Measurements from ENCODE around the gene ACSL3.
"Not testable (repeated sequence)": the region's sequence is repeated elsewhere in the genome, so short reads cannot be mapped to it uniquely, and the experiment has no call there.

Gene ACSL3

GRCh38 chr2:222915092-222915957 is 54.5 kb downstream of the ACSL3 start:
- DNase-seq = no peak

GRCh38 chr2:222916229-222917197 is 55.7 kb downstream of the ACSL3 start:
- DNase-seq = no peak

- not testable (repeated sequence) for DNase-seq
Observed at GRCh38 chr2:222917212-222917611, 56.4 kb downstream of the ACSL3 start.

GRCh38 chr2:222919841-222920526 is 59.1 kb downstream of the ACSL3 start:
- DNase-seq = no peak

- no peak for DNase-seq
Observed at GRCh38 chr2:222920657-222921186, 59.9 kb downstream of the ACSL3 start.

GRCh38 chr2:222922019-222922800 is 61.4 kb downstream of the ACSL3 start:
- no peak for DNase-seq

GRCh38 chr2:222926915-222927314 is 66.1 kb downstream of the ACSL3 start:
- no peak for DNase-seq

GRCh38 chr2:222927600-222927999 is 66.8 kb downstream of the ACSL3 start:
- DNase-seq = no peak

GRCh38 chr2:222928335-222928734 is 67.5 kb downstream of the ACSL3 start:
- DNase-seq = no peak

GRCh38 chr2:222930862-222931261 is 70.0 kb downstream of the ACSL3 start:
- no peak for DNase-seq

- no peak for DNase-seq
Observed at GRCh38 chr2:222931659-222932058, 70.8 kb downstream of the ACSL3 start.

- no peak for DNase-seq
Observed at GRCh38 chr2:222933458-222933857, 72.6 kb downstream of the ACSL3 start.

GRCh38 chr2:222935688-222936298 is 75.0 kb downstream of the ACSL3 start:
- no peak for DNase-seq

GRCh38 chr2:222936705-222937104 is 75.9 kb downstream of the ACSL3 start:
- no peak for DNase-seq

GRCh38 chr2:222938327-222938726 is 77.5 kb downstream of the ACSL3 start:
- no peak for DNase-seq

GRCh38 chr2:222939208-222939856 is 78.5 kb downstream of the ACSL3 start:
- no peak for DNase-seq

- no peak for DNase-seq
Observed at GRCh38 chr2:222939979-222940378, 79.1 kb downstream of the ACSL3 start.

- no peak for DNase-seq
Observed at GRCh38 chr2:222941510-222942032, 80.7 kb downstream of the ACSL3 start.

- no peak for DNase-seq
Observed at GRCh38 chr2:222942561-222942960, 81.7 kb downstream of the ACSL3 start.

GRCh38 chr2:222942977-222943376 is 82.1 kb downstream of the ACSL3 start:
- DNase-seq = no peak

GRCh38 chr2:222943820-222944219 is 83.0 kb downstream of the ACSL3 start:
- DNase-seq = no peak

All from NCI-H1092 (cell line).